ENCODE results near the gene SKI.
A peak's percentile ranks its signal among the peaks of the same experiment; 100 is the strongest.

SKI gene

DNA sequence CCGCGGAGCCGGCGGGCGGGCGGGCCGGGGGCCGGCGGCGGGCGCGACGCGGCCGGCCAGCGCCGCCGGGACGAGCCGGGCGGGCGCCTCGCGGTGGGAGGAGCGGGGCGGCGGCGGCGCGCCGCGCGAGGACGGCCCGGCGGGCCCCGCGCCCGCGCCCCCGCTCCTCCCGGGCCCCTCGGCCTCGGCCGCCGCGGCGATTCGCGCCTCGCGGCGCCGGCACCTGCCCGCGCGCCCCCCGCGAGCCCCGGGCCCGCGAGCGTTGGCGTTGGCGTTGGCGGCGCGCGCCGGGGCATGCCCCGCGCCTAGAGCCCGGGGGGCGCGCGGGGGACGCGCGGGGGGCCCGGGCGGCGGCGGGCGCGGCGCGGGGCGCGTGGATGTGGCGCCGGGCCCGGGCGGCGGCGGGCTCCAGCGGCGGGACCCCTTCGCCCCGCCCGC, at the start of gene SKI:
Gene SKI (plus strand): TSS at position 163 of the 438 bp plus-strand sequence. CDS start 448 bp downstream, outside the sequence.
- Histone ChIP-seq H3K9ac (ENCODE audit: low read depth, low read length) (peak within 1 kb of the TSS; percentile 95), H3K36me3 (ENCODE audit: insufficient read depth, low read length) (no peaks in the 10 kb centered on the region), H3K9me3 (ENCODE audit: control insufficient read depth, insufficient read depth, low read length) (no peaks in the 10 kb centered on the region), H3K4me1 (ENCODE audit: insufficient read depth, low read length) (peaks cover 5% of the 10 kb centered on the region; the same call in 1 of the 2 replicates)

DNA sequence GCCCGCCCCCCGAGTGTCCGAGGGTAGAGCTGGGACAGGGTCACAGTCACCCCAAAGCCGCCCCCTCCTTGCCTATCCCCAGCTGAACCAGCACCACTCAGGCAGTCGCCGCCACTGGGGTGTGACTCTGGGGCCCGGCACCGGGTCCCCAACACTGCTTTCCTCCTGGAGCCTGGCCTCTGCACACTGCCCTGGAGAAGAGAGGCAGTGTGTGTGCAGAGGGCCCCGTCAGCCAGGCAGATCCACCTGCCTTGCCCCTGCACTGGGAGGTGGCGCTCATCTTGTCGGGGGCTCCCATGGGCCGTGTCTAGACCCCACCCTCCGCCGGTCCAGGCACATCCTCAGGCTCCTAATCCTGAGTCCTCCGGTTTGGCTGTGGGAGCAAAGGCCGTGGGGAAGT, 49.2 kb upstream of the SKI start:
- no peaks in the 10 kb centered on the region for H3K9me3 ChIP-seq (ENCODE audit: control insufficient read depth, insufficient read depth, low read length)

GRCh38 chr1:2179283-2180013, 48.7 kb upstream of the SKI start:
- no peak overlapping the region for H3K9ac ChIP-seq (ENCODE audit: low read depth, low read length)
- no peaks in the 10 kb centered on the region for H3K9me3 ChIP-seq (ENCODE audit: control insufficient read depth, insufficient read depth, low read length)
- no peaks in the 10 kb centered on the region for H3K36me3 ChIP-seq (ENCODE audit: insufficient read depth, low read length)
- H3K4me1 ChIP-seq (ENCODE audit: insufficient read depth, low read length): no peaks in the 10 kb centered on the region; the same call in 1 of the 2 replicates

More for the DNA sequence above, 49.2 kb upstream of the SKI start:
- Histone ChIP-seq H3K36me3 (ENCODE audit: insufficient read depth, low read length) (no peaks in the 10 kb centered on the region), H3K9ac (ENCODE audit: low read depth, low read length) (no peak overlapping the region), H3K4me1 (ENCODE audit: insufficient read depth, low read length) (no peaks in the 10 kb centered on the region; the same call in 1 of the 2 replicates)

GRCh38 chr1:2180297-2181245, 47.5 kb upstream of the SKI start:
- no peaks in the 10 kb centered on the region for H3K36me3 ChIP-seq (ENCODE audit: insufficient read depth, low read length)
- H3K9me3 ChIP-seq (ENCODE audit: control insufficient read depth, insufficient read depth, low read length): no peaks in the 10 kb centered on the region
- H3K4me1 ChIP-seq (ENCODE audit: insufficient read depth, low read length): no peaks in the 10 kb centered on the region
- H3K9ac ChIP-seq (ENCODE audit: low read depth, low read length): no peak overlapping the region

GRCh38 chr1:2181271-2181670, 46.8 kb upstream of the SKI start:
- Histone ChIP-seq H3K9ac (ENCODE audit: low read depth, low read length) (no peak overlapping the region), H3K9me3 (ENCODE audit: control insufficient read depth, insufficient read depth, low read length) (no peaks in the 10 kb centered on the region), H3K36me3 (ENCODE audit: insufficient read depth, low read length) (no peaks in the 10 kb centered on the region), H3K4me1 (ENCODE audit: insufficient read depth, low read length) (no peaks in the 10 kb centered on the region)

DNA sequence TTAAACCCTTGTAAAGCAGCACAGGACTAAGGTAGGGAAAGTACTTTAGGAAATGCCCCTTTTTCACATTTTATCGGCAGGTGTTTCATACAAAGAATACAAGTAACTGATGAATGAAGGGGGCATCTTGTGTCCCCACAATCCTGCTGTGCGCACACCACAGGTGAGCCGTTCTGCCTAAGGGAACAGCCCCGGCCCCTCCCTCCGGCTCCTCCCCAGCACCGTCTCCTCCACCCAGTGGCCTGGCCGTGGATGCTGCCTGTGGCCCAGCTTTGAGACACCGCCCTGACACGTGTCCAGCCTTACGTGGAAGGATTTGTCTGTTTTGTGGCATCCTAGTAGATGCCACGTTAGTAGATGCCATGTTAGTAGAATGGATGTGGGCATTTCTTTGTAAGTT, 46.4 kb upstream of the SKI start:
- no peaks in the 10 kb centered on the region; the same call in 1 of the 2 replicates for H3K36me3 ChIP-seq (ENCODE audit: insufficient read depth, low read length)
- H3K9me3 ChIP-seq (ENCODE audit: control insufficient read depth, insufficient read depth, low read length): no peaks in the 10 kb centered on the region
- H3K4me1 ChIP-seq (ENCODE audit: insufficient read depth, low read length): no peaks in the 10 kb centered on the region
- no peak overlapping the region for H3K9ac ChIP-seq (ENCODE audit: low read depth, low read length)

- no peaks in the 10 kb centered on the region for H3K9me3 ChIP-seq (ENCODE audit: control insufficient read depth, insufficient read depth, low read length)
- no peaks in the 10 kb centered on the region; the same call in 1 of the 2 replicates for H3K36me3 ChIP-seq (ENCODE audit: insufficient read depth, low read length)
- no peak overlapping the region for H3K9ac ChIP-seq (ENCODE audit: low read depth, low read length)
- H3K4me1 ChIP-seq (ENCODE audit: insufficient read depth, low read length): no peaks in the 10 kb centered on the region
Measured at GRCh38 chr1:2182376-2182775, 45.7 kb upstream of the SKI start.

DNA sequence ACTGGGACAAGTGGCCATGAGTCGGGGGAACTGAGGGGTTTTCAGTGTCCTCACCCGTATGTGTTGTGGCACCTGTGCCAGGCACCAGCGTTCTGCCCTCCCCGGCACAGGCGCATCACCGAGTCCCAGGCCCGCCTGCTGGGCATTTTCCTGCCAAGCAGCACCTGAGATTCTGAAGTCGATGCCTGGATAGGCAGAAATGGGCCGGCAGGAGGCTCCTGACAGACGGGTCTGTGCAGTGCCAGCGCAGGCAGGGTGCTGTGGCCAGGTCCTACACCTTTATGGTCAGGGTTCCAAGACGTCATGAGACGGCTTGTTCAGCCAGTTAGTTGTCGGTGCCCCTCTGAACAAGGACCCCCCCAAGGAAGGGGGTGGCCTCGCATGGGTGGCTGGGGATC, 44.2 kb upstream of the SKI start:
- Histone ChIP-seq H3K9me3 (ENCODE audit: control insufficient read depth, insufficient read depth, low read length) (no peaks in the 10 kb centered on the region), H3K36me3 (ENCODE audit: insufficient read depth, low read length) (no peaks in the 10 kb centered on the region; the same call in 1 of the 2 replicates), H3K4me1 (ENCODE audit: insufficient read depth, low read length) (no peaks in the 10 kb centered on the region), H3K9ac (ENCODE audit: low read depth, low read length) (no peak overlapping the region)

DNA sequence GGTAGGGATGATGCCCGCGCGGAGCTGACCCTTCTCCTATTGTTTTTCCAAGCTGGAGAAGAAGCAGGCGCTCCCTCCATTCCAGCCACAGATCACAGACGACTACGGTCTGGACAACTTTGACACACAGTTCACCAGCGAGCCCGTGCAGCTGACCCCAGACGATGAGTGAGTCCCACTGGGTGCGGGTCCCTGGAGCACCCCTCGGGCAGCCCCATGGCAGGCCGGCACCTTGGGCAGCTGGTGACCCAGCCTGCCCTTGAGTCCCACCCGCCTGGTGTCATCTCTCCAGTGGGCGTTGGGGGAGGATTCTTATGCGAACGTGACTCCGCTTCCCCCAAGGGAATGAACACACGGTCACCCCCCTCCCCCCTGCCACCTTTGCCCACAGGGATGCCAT, 43.6 kb upstream of the SKI start:
- Histone ChIP-seq H3K4me1 (ENCODE audit: insufficient read depth, low read length) (no peaks in the 10 kb centered on the region), H3K9me3 (ENCODE audit: control insufficient read depth, insufficient read depth, low read length) (no peaks in the 10 kb centered on the region), H3K9ac (ENCODE audit: low read depth, low read length) (no peak overlapping the region), H3K36me3 (ENCODE audit: insufficient read depth, low read length) (no peaks in the 10 kb centered on the region; the same call in 1 of the 2 replicates)

DNA sequence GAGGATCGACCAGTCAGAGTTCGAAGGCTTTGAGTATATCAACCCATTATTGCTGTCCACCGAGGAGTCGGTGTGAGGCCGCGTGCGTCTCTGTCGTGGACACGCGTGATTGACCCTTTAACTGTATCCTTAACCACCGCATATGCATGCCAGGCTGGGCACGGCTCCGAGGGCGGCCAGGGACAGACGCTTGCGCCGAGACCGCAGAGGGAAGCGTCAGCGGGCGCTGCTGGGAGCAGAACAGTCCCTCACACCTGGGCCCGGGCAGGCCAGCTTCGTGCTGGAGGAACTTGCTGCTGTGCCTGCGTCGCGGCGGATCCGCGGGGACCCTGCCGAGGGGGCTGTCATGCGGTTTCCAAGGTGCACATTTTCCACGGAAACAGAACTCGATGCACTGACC, 43.2 kb upstream of the SKI start:
- Histone ChIP-seq H3K9ac (ENCODE audit: low read depth, low read length) (no peak overlapping the region), H3K9me3 (ENCODE audit: control insufficient read depth, insufficient read depth, low read length) (no peaks in the 10 kb centered on the region), H3K4me1 (ENCODE audit: insufficient read depth, low read length) (no peaks in the 10 kb centered on the region; the same call in 1 of the 2 replicates), H3K36me3 (ENCODE audit: insufficient read depth, low read length) (no peaks in the 10 kb centered on the region; the same call in 1 of the 2 replicates)

DNA sequence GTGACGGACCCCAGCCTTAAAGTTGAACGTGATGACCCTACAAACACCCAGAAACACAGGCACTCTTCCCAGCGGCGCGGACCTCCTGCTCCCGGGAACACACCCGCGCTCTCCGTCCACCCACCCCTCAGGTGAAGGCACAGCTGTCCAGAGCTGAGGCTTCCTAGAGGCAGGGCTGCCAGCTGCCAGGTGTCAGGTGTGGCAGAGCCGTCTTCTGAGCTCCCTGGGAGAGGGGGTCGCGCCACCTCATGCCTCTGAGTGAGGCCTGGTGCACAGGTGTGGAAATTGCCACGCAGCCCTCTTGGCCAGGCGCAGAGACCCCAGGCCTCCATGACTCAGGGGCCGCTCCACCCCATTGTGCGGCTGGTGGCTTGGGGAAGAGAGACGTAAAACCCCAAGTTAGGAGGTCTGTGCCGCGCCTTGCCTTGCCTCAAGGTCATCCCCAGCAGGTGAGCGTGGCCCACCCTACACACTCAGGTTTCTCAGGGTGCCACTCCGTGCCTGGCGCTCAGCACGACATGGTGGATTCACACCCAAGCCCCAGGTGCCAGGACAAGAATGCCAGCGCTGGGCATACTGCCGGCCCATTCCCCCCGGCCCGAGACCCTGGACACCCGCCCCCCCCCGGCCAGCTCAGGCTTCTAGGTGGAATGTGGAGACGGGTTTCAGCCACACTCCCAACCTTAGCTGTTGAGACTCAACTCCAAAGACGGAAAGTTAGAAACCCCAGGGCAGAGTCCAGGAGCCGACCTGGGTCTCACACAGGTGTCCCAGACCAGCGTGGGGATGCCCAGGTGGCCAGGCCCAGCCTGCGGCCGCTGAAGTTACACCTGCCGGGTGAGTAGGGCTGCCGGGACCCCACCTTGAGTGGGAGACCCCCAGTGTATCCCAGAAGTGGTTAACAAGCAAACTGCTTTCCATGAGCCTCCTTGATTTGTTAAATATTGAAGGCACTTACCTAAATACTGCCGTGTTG, 42.0 kb upstream of the SKI start:
- no peaks in the 10 kb centered on the region for H3K9me3 ChIP-seq (ENCODE audit: control insufficient read depth, insufficient read depth, low read length)
- H3K36me3 ChIP-seq (ENCODE audit: insufficient read depth, low read length): no peaks in the 10 kb centered on the region; the same call in 1 of the 2 replicates
- no peaks in the 10 kb centered on the region; the same call in 1 of the 2 replicates for H3K4me1 ChIP-seq (ENCODE audit: insufficient read depth, low read length)
- H3K9ac ChIP-seq (ENCODE audit: low read depth, low read length): no peak overlapping the region

- Histone ChIP-seq H3K4me1 (ENCODE audit: insufficient read depth, low read length) (no peaks in the 10 kb centered on the region; the same call in 1 of the 2 replicates), H3K36me3 (ENCODE audit: insufficient read depth, low read length) (no peaks in the 10 kb centered on the region; the same call in 1 of the 2 replicates), H3K9ac (ENCODE audit: low read depth, low read length) (no peak overlapping the region), H3K9me3 (ENCODE audit: control insufficient read depth, insufficient read depth, low read length) (no peaks in the 10 kb centered on the region)
Measured at GRCh38 chr1:2186901-2187300, 41.2 kb upstream of the SKI start.

- no peaks in the 10 kb centered on the region; the same call in 1 of the 2 replicates for H3K36me3 ChIP-seq (ENCODE audit: insufficient read depth, low read length)
Measured at GRCh38 chr1:2187619-2188018, 40.5 kb upstream of the SKI start.

More at GRCh38 chr1:2187619-2188018, 40.5 kb upstream of the SKI start:
- H3K4me1 ChIP-seq (ENCODE audit: insufficient read depth, low read length): no peaks in the 10 kb centered on the region; the same call in 1 of the 2 replicates
- H3K9me3 ChIP-seq (ENCODE audit: control insufficient read depth, insufficient read depth, low read length): no peaks in the 10 kb centered on the region
- H3K9ac ChIP-seq (ENCODE audit: low read depth, low read length): no peak overlapping the region

Measured in ES-I3 (cell line).